IPS-20b (cell line): ENCODE results near the gene UBE2R2.

Source experiments
- H3K27ac ChIP-seq: one replicate; pipeline ENCODE4 v1.5.1; 2013; ENCODE audit warnings: low read length
- H3K27me3 ChIP-seq: 2 replicates; pipeline ENCODE4 v1.6.1; 2013; ENCODE audit warnings: mild to moderate bottlenecking, low read length, inconsistent platforms; ENCODE audit not compliant: insufficient read depth
- H3K36me3 ChIP-seq: 2 replicates; pipeline ENCODE4 v1.6.1; 2013; ENCODE audit warnings: low read depth, mild to moderate bottlenecking, inconsistent platforms, low read length, moderate library complexity; ENCODE audit not compliant: insufficient read depth
- H3K4me1 ChIP-seq: 2 replicates; pipeline ENCODE4 v1.6.1; 2013; ENCODE audit warnings: mild to moderate bottlenecking, control low read depth, inconsistent platforms, low read length, moderate library complexity; ENCODE audit not compliant: insufficient read depth
- H3K4me3 ChIP-seq: 2 replicates; pipeline ENCODE4 v1.5.1; 2013; ENCODE audit warnings: mild to moderate bottlenecking, low read length, inconsistent platforms
- H3K9ac ChIP-seq: 2 replicates; pipeline ENCODE4 v1.6.1; 2013; ENCODE audit warnings: low read depth, mild to moderate bottlenecking, inconsistent platforms, low read length, moderate library complexity
- H3K9me3 ChIP-seq: 2 replicates; pipeline ENCODE4 v1.6.1; 2013; ENCODE audit warnings: mild to moderate bottlenecking, low read depth, low read length, inconsistent platforms; ENCODE audit not compliant: insufficient read depth

UBE2R2 gene

DNA sequence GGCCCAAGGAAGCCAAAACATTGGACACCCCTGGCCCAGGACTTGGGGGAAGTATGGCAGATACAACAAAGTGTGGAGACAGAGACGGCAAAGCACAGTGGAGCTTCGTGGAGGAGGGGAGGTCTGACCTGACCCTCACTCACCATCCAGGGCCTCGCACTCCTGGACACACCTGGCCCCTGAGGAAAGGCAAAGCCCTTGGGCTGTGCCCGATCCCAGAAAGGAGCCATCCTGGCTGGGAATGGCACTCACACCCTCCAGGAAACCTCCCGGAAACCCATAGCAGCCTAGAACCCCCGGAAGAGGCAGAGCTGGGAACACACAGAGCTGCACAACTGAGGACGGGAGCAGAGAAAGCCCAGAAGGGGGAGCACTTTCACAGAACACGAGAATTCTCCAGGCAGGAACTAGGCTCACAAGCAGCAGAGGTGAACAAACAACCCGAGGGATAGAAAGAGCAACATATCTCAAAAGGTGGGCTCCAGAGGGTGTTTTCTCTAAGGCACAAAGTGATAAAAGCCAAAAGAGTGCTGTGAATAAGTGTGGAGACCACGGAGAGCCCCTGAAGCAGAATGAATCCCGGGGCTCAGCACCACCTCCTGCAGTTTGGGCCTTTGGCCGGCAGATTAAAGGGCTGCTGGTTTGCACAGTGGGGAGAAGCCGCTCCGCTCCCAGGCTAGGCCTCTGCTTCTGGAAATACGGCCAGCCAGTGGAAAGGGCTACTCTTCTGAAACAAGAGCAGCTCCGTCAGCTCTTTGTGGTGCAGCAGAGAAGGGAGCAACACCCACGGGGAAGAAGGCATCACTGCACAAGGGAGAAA lies 108.2 kb downstream of the UBE2R2 start:
- Histone ChIP-seq H3K9ac (no peak overlapping the region), H3K27me3 (no peaks in the 10 kb centered on the region), H3K4me3 (no peak overlapping the region), H3K36me3 (peaks cover 97% of the 10 kb centered on the region), H3K27ac (peak overlapping the region; percentile 33), H3K4me1 (no peaks in the 10 kb centered on the region; the same call in 1 of the 2 replicates), H3K9me3 (no peaks in the 10 kb centered on the region)

DNA sequence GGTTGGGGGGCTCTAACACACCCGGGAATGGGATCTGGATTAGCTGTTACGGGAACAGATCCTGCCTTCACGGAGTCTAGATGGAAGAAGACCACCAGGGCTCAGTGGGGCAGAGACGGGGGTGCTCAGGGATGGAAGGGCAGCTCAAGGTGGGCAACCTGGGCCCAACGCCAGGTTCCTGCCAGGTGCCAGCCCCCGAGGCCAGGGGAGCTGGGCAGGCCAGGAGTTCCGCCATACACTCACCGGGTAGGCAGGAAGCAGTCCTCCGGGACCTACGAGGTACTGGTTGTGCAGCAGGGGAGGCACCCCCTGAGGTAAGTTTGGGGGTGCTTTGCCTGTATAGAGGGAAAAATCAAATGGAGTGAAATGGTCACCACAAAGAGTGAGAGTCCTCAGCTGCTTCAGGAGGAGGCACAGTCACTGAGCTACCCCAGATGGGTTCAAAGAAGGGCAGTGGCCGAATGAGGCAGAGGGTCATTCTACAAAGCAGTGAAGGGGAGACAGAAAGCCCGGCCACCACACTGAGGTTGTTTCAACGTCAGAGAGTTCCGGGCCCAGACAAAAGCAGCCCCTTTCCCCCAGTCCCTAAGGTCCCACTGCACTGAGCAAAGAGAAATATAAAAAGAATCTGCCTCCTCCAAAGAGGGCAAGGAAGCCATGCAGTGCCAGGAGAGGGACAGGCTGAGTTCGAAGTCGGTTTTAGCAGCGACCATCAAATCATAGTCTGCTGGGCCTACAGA lies 110.0 kb downstream of the UBE2R2 start:
- Histone ChIP-seq H3K27me3 (no peaks in the 10 kb centered on the region), H3K4me1 (no peaks in the 10 kb centered on the region), H3K9me3 (no peaks in the 10 kb centered on the region), H3K9ac (no peak overlapping the region), H3K27ac (no peak overlapping the region), H3K4me3 (no peak overlapping the region), H3K36me3 (peaks cover 95% of the 10 kb centered on the region)

DNA sequence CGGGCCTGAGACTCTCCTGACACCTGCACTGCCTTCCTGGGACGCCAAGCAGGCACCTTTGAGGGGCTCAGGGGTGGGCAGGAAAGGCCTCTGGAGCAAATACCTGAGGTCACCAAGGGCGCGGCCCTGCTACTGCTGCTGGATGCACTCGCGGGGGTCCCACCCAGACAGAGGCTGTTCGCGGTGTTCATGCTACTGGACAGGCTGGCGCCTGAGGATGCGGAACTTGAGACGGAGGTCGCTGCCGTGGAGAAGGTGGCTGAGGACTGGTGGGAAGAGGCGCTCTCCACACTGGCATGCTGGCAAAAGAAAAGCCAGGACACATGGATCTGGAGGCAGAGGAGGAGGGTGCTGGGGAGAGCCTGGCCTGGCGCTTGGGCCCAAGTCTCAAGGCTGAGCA lies 110.7 kb downstream of the UBE2R2 start:
- peaks cover 95% of the 10 kb centered on the region for H3K36me3 ChIP-seq
- H3K27ac ChIP-seq: no peak overlapping the region
- no peaks in the 10 kb centered on the region for H3K27me3 ChIP-seq

DNA sequence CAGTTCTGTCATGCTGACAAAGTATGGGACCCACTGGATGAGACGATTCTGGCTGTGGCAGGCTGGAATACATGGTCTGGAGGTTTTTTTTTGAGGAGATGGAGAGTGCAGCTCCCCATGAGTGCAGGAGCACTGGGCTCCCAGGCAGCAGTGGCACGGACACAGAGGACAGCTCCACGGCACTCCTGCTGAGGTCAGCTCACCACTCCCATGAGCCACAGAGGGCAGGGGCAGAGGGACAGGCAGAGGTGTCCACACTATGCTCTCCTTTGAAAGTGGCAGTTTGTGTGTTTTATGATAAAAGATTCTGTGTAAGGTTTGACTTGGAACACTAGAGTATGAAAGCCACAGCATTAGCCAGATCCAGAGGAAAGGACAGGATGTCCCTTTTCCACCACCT lies 114.4 kb downstream of the UBE2R2 start:
- H3K27ac ChIP-seq: no peak overlapping the region
- H3K4me1 ChIP-seq: peaks cover 13% of the 10 kb centered on the region
- H3K36me3 ChIP-seq: peaks cover 95% of the 10 kb centered on the region

More for the DNA sequence above, 110.7 kb downstream of the UBE2R2 start:
- Histone ChIP-seq H3K9me3 (no peaks in the 10 kb centered on the region), H3K9ac (no peak overlapping the region), H3K4me1 (no peaks in the 10 kb centered on the region), H3K4me3 (no peak overlapping the region)

DNA sequence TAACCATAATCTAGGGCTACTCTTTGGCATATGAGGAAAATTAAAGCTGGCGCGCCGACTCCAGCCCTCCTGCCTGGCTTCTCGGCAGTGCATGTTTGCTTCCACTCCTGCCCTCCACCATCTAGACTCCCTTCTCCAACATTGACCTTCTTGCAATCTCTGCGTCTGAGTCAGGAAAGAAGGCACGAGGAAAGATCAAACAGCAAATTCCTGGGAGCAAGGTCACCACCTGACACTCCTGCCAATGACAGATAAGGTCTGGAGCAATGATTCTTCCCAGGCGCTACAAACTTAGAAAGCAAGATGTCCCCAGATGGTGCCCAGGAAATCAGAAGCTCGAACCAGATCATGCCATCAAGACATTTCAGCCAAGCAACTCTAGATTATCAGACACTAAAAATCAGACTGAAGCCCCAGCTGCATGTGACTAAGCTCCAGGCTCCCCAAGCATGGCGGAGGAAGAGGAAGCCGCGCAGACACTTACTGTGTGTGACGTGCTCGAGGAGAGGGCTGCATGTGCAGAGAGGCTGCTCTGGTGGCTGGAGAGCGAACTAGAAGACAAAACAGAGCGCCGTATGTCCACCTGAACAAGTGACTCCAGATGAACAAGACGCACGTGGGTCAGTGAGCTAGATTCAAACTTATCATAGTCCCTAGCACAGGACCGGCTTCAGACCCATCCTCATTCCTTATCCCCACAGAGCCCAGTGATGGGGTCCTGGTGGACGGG lies 115.3 kb downstream of the UBE2R2 start:
- H3K9me3 ChIP-seq: no peaks in the 10 kb centered on the region
- no peak overlapping the region for H3K9ac ChIP-seq
- peaks cover 95% of the 10 kb centered on the region for H3K36me3 ChIP-seq
- H3K27me3 ChIP-seq: no peaks in the 10 kb centered on the region
- no peak overlapping the region for H3K4me3 ChIP-seq
- H3K27ac ChIP-seq: no peak overlapping the region
- peaks cover 13% of the 10 kb centered on the region for H3K4me1 ChIP-seq

More for the DNA sequence above, 114.4 kb downstream of the UBE2R2 start:
- Histone ChIP-seq H3K4me3 (no peak overlapping the region), H3K27me3 (no peaks in the 10 kb centered on the region), H3K9ac (no peak overlapping the region), H3K9me3 (no peaks in the 10 kb centered on the region)

DNA sequence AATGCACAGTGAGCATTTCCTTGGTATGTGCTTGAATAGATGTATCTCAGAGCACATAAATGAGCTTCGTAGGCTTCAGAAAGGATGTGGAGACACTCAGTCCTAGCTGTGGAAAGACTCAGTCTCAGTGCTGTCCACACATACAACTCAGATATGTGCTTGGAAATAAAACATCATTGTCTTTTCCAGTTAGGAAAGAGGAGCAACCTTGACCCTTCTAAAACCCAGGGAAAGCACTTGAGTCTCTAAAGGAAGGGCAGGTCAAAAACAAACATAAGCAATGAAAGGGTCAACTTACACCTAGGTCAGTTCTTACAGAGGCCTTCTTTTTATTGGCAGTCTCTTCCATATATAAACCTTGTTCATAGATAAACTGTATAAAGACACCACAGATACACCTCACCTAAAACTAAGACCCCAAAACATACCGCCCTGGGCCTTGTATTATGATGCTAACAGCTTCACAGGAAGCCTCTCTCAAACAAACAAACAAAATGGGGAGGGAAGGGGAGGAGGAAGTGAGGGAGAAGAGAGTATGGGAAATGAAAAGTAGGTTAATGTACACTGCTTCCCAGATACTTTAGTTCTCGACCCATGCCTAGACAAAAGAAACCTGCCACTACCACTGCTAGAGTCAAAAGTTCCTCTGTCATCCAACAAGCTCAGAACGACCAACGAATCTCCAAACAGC lies 117.4 kb downstream of the UBE2R2 start:
- Histone ChIP-seq H3K36me3 (peaks cover 91% of the 10 kb centered on the region), H3K4me1 (peaks cover 13% of the 10 kb centered on the region), H3K9ac (0 out of 2 replicates have a peak overlapping the region, but pooled peaks have one; percentile 33), H3K4me3 (no peak overlapping the region), H3K27me3 (no peaks in the 10 kb centered on the region), H3K27ac (no peak overlapping the region), H3K9me3 (no peaks in the 10 kb centered on the region)

DNA sequence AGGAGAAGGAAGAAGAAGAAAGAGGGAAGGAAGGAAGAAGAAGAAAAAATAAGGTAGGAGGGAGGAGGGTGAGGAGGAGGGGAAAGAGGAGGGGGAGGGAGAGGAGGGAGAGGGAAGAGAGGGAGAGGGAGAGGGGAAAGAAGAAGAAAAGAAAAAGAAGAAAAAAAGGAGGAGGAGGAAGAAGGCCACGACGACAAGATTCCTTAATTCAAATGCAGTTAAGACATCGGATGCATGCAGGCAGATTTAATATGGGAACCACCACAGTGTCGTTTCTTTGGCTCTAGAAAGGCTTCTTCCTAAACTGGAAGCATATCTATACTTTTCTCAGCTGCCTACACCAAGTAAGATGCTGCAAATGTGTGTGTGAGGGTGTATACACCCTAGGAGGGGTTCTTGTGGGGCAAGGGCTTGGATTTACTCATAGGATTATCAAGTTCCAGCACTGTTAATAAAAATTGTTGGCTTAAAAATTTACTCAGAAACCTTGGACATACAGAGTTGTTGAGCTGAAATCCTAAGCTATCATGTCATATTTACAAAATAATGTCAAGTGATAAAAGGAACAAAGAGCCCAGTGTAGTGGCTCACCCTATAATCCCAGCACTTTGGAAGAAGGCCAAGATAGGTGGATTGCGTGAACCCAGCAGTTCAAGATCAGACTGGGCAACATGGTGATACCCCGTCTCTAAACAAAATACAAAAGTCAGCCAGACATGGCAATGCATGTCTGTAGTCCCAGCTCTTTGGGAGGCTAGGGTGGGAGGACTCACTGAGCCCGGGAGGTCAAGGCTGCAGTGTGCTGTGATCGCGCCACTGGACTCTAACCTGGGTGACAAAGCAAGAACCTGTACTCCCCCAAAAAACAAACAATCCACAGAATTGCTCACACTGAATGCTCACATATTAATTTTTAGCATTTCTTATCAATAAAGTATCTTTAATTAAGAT lies 123.2 kb downstream of the UBE2R2 start:
- no peak overlapping the region for H3K9ac ChIP-seq
- no peaks in the 10 kb centered on the region for H3K9me3 ChIP-seq
- H3K4me1 ChIP-seq: peaks cover 4% of the 10 kb centered on the region; the same call in 1 of the 2 replicates
- no peaks in the 10 kb centered on the region for H3K27me3 ChIP-seq
- H3K27ac ChIP-seq: no peak overlapping the region
- H3K36me3 ChIP-seq: peaks cover 90% of the 10 kb centered on the region
- no peak overlapping the region for H3K4me3 ChIP-seq

DNA sequence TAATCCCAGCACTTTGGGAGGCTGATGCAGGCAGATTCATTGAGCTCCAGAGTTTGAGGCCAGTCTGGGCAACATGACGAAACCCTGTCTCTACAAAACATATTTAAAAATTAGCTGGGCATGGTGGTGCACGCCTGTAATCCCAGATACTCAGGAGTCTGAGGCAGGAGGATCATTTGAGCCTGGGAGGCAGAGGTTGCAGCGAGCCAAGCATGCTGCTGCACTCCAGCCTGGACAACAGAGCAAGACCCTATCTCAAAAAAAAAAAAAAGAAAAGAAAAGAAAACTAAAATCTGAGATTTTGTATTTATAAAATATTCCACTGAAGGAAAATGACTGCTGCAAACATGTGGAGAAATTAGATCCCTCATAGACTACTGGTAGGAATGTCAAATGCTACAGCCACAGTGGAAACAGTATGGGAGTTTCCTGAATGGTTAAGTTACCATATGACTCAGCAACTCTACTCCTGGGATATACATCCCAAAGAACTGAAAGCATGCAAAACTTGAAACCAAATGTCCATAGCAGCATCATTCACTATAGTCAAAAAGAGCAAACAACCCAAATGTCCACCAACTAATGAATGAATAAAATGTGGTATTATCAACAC lies 125.6 kb downstream of the UBE2R2 start:
- H3K36me3 ChIP-seq: peaks cover 91% of the 10 kb centered on the region
- no peaks in the 10 kb centered on the region for H3K27me3 ChIP-seq
- no peaks in the 10 kb centered on the region for H3K4me1 ChIP-seq
- H3K9ac ChIP-seq: no peak overlapping the region
- H3K9me3 ChIP-seq: no peaks in the 10 kb centered on the region
- no peak overlapping the region for H3K27ac ChIP-seq
- no peak overlapping the region for H3K4me3 ChIP-seq

DNA sequence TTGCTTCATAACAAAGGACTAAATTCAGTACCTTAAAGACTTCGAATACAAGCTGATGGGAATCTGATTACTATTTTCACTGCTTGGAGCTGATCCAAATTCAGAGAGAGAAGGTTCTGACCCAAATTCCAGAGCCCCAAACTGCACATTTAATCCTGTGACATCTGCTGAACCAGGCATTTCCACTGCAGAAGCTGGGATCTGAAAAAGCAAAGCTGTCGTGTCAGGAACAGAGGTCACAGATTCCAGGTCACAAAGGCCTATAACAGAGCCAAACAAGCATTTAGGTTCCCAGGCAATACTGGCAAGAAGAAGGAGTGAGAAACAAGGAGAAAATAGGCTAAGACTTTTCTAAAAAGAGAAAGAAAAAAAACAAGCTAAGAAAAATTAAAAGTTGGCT lies 126.4 kb downstream of the UBE2R2 start:
- no peaks in the 10 kb centered on the region for H3K4me1 ChIP-seq
- no peaks in the 10 kb centered on the region for H3K27me3 ChIP-seq
- no peak overlapping the region for H3K27ac ChIP-seq
- peaks cover 92% of the 10 kb centered on the region for H3K36me3 ChIP-seq
- H3K9me3 ChIP-seq: no peaks in the 10 kb centered on the region
- H3K9ac ChIP-seq: no peak overlapping the region
- H3K4me3 ChIP-seq: no peak overlapping the region

DNA sequence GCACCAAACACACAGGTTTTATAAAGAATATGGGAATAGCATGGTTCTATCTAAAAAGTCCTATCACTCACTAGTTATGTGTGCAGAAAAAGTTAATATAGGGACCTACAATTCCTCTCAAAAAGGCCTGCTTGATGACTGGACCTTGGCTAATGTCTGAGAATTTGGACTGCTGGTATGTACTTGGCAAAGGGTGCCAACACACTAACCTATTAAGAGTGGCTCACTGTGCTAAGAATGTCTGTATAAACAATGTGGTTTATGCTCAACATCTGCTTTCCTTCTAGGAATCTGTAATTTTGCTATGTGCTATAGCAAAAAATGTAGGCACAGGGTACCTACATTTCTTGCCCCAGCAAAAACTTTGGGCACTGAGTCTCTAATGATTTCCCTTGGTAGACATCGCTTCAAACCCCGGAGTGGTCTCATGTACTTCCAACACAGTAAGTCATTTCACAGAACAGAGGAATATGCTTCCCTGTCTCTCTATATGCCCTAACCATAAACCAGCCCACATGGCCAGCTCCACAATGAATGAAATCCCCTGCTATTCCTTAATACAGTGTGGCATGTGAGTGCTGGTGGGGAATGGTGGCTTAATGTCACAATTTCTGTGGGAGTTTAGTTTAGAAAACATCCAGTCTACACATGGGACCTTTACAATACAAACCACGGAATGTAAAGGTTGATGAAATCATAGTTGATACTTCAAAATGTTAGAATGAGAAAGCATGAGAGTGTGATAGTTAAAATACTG lies 130.0 kb downstream of the UBE2R2 start:
- H3K9ac ChIP-seq: no peak overlapping the region
- H3K4me3 ChIP-seq: no peak overlapping the region
- H3K36me3 ChIP-seq: peaks cover 91% of the 10 kb centered on the region
- no peaks in the 10 kb centered on the region for H3K4me1 ChIP-seq
- no peak overlapping the region for H3K27ac ChIP-seq
- H3K27me3 ChIP-seq: no peaks in the 10 kb centered on the region
- H3K9me3 ChIP-seq: no peaks in the 10 kb centered on the region
